Neural progenitor cell (in vitro differentiated cells): Measurements from ENCODE around the gene KCNC3.

ENCODE experiments used
- EZH2 ChIP-seq: fragments of 200-600 bp; sonication (generic); IDR thresholded peaks from 2 replicates; pipeline ENCODE4 v1.6.1; 2017; ENCODE audit warnings: antibody characterized with exemption, mild to moderate bottlenecking, moderate library complexity
- EZH2phosphoT487 ChIP-seq: fragments of 200-600 bp; sonication (generic); IDR thresholded peaks from 2 replicates; pipeline ENCODE4 v1.6.1; 2017; ENCODE audit warnings: antibody characterized with exemption
- TF ChIP-seq, protein P1 (sequence below): fragments of 200-600 bp; sonication (generic); IDR thresholded peaks from 2 replicates; pipeline ENCODE4 v1.5.1; 2017; ENCODE audit warnings: antibody characterized with exemption, mild to moderate bottlenecking

DNA sequence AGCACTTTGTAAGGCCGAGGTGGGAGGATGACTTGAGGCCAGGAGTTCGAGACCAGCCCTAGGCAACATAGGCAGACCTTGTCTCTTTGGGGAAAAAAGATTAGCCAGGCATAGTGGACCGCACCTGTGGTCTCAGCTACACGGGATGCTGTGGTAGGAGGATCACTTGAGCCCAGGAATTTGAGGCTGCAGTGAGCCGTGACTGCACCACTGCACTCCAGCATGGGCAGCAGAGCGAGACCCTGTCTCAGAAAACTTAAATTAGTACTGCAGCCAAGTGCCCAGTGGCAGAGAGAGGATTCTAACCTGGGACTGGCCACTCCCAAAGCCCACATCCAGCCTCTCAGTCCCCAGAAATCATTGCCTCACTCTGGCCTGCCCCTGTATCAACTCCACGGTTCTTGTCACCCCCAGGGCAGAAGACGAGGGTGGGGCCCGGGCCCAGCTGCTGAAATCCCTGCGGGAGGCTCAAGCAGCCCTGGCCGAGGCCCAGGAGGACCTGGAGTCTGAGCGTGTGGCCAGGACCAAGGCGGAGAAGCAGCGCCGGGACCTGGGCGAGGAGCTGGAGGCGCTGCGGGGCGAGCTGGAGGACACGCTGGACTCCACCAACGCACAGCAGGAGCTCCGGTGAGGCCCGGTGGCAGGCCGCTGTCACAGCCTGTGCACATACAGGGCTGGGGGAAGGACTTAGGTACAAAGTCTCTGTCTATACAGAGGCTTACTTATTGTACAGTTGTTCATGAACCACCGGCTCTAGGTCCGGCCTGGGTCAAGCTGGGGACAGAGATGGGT lies 53.4 kb downstream of the KCNC3 start:
- TF ChIP-seq, protein P1, sequence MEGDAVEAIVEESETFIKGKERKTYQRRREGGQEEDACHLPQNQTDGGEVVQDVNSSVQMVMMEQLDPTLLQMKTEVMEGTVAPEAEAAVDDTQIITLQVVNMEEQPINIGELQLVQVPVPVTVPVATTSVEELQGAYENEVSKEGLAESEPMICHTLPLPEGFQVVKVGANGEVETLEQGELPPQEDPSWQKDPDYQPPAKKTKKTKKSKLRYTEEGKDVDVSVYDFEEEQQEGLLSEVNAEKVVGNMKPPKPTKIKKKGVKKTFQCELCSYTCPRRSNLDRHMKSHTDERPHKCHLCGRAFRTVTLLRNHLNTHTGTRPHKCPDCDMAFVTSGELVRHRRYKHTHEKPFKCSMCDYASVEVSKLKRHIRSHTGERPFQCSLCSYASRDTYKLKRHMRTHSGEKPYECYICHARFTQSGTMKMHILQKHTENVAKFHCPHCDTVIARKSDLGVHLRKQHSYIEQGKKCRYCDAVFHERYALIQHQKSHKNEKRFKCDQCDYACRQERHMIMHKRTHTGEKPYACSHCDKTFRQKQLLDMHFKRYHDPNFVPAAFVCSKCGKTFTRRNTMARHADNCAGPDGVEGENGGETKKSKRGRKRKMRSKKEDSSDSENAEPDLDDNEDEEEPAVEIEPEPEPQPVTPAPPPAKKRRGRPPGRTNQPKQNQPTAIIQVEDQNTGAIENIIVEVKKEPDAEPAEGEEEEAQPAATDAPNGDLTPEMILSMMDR: no peak
- TF ChIP-seq EZH2: no peak
- TF ChIP-seq EZH2phosphoT487: no peak
